Thyroid gland (tissue), 4 donors: Measurements from ENCODE around the gene EVI2A.

ENCODE experiments used
- CTCF ChIP-seq, 6 experiments: fragments of 200-600 bp in 3 of 6; fragments of 450-650 bp in 3 of 6; sonication (generic) in 3 of 6; IDR thresholded peaks; one replicate each; pipeline ENCODE4 v1.5.1; 2016 to 2019; ENCODE audit warnings: antibody characterized with exemption in 6 of 6, mild to moderate bottlenecking in 2 of 6, inconsistent platforms in 1 of 6, moderate library complexity in 1 of 6
- POLR2A ChIP-seq, 2 donors: fragments of 450-650 bp; IDR thresholded peaks; one replicate each; pipeline ENCODE4 v1.6.1; 2017; ENCODE audit warnings: antibody characterized with exemption in 2 of 2, mild to moderate bottlenecking in 2 of 2, moderate library complexity in 1 of 2

- TF ChIP-seq CTCF (IDR thresholded peaks at IDR 0.05) (no peak), POLR2A (IDR thresholded peaks at IDR 0.05) (no peak)
These were observed 2.4 kb downstream of the EVI2A start for GRCh38 chr17:31318851-31319661.
